ENCODE data around the gene LDLR. TPM values are rescaled to one million over a fixed set of nuclear protein-coding genes. Genes with fewer than 3 reads are reported as not detected.
"Not testable (repeated sequence)": the region's sequence is repeated elsewhere in the genome, so short reads cannot be mapped to it uniquely, and the experiment has no call there.

The LDLR gene
- total RNA-seq, 1 donor from 2014 or later: 19.5 TPM

GRCh38 chr19:11106477-11106876 is 17.2 kb downstream of the LDLR start:
- DNase-seq: no peak

- no peak for DNase-seq
Observed at GRCh38 chr19:11108746-11109145, 19.5 kb downstream of the LDLR start.

GRCh38 chr19:11111117-11111770 is 22.0 kb downstream of the LDLR start:
- DNase-seq: no peak

- DNase-seq: no peak
Observed at GRCh38 chr19:11111771-11112144, 22.5 kb downstream of the LDLR start.

- DNase-seq: no peak
Observed at GRCh38 chr19:11113140-11113708, 24.0 kb downstream of the LDLR start.

- DNase-seq: no peak
Observed at GRCh38 chr19:11115042-11115441, 25.8 kb downstream of the LDLR start.

- DNase-seq: no peak
Observed at GRCh38 chr19:11115895-11116446, 26.7 kb downstream of the LDLR start.

- DNase-seq: no peak
Observed at GRCh38 chr19:11116507-11116906, 27.2 kb downstream of the LDLR start.

- not testable (repeated sequence) for DNase-seq
Observed at GRCh38 chr19:11121963-11122362, 32.7 kb downstream of the LDLR start.

GRCh38 chr19:11123114-11123513 is 33.9 kb downstream of the LDLR start:
- no peak for DNase-seq

- DNase-seq: not testable (repeated sequence)
Observed at GRCh38 chr19:11124157-11124556, 34.9 kb downstream of the LDLR start.

- DNase-seq: peak; percentile 29
Observed at GRCh38 chr19:11125994-11126685, 36.9 kb downstream of the LDLR start.

GRCh38 chr19:11127905-11128304 is 38.6 kb downstream of the LDLR start:
- no peak for DNase-seq

GRCh38 chr19:11130824-11131455 is 41.7 kb downstream of the LDLR start:
- peak; percentile 43 for DNase-seq

GRCh38 chr19:11131471-11131870 is 42.2 kb downstream of the LDLR start:
- no peak for DNase-seq

GRCh38 chr19:11136400-11137101 is 47.3 kb downstream of the LDLR start:
- no peak for DNase-seq

GRCh38 chr19:11137542-11138384 is 48.5 kb downstream of the LDLR start:
- DNase-seq: peak; percentile 56

GRCh38 chr19:11138601-11139300 is 49.5 kb downstream of the LDLR start:
- peak; percentile 60 for DNase-seq

GRCh38 chr19:11140023-11140538 is 50.8 kb downstream of the LDLR start:
- DNase-seq: not testable (repeated sequence)

GRCh38 chr19:11140896-11141295 is 51.6 kb downstream of the LDLR start:
- DNase-seq: no peak

All from occipital lobe (tissue), 2 donors.